ENCODE results near the gene NCAPD3.

The NCAPD3 gene

GRCh38 chr11:134134167-134134566 lies 89.6 kb downstream of the NCAPD3 start:
- Histone ChIP-seq H3K36me3 (no peaks in the 10 kb centered on the region; the same call in 1 of the 2 replicates), H3K27me3 (no peaks in the 10 kb centered on the region)

GRCh38 chr11:134132808-134133207 lies 91.0 kb downstream of the NCAPD3 start:
- TF ChIP-seq CTCF (IDR thresholded peaks at IDR 0.05; ENCODE audit: low read depth, low read length) = no peak

More at GRCh38 chr11:134134167-134134566, 89.6 kb downstream of the NCAPD3 start:
- no peak for DNase-seq
- Histone ChIP-seq H3K4me1 (no peaks in the 10 kb centered on the region), H3K4me3 (ENCODE audit: low read depth, low read length) (no peak overlapping the region), H3K9me3 (no peaks in the 10 kb centered on the region; the same call in 1 of the 2 replicates)
- no peak for TF ChIP-seq CTCF (IDR thresholded peaks at IDR 0.05; ENCODE audit: low read depth, low read length)

GRCh38 chr11:134131628-134132244 lies 92.0 kb downstream of the NCAPD3 start:
- Histone ChIP-seq H3K36me3 (no peaks in the 10 kb centered on the region; the same call in 1 of the 2 replicates), H3K4me3 (ENCODE audit: low read depth, low read length) (no peak overlapping the region), H3K4me1 (no peaks in the 10 kb centered on the region; the same call in 1 of the 2 replicates), H3K27me3 (no peaks in the 10 kb centered on the region), H3K9me3 (no peaks in the 10 kb centered on the region; the same call in 1 of the 2 replicates)
- no peak for TF ChIP-seq CTCF (IDR thresholded peaks at IDR 0.05; ENCODE audit: low read depth, low read length)
- DNase-seq = no peak

More at GRCh38 chr11:134132808-134133207, 91.0 kb downstream of the NCAPD3 start:
- no peaks in the 10 kb centered on the region; the same call in 1 of the 2 replicates for H3K36me3 ChIP-seq
- no peaks in the 10 kb centered on the region; the same call in 1 of the 2 replicates for H3K9me3 ChIP-seq
- H3K27me3 ChIP-seq = no peaks in the 10 kb centered on the region
- H3K4me1 ChIP-seq = no peaks in the 10 kb centered on the region
- no peak overlapping the region for H3K4me3 ChIP-seq (ENCODE audit: low read depth, low read length)
- no peak for DNase-seq

GRCh38 chr11:134126217-134126822 lies 97.4 kb downstream of the NCAPD3 start:
- TF ChIP-seq CTCF (IDR thresholded peaks at IDR 0.05; ENCODE audit: low read depth, low read length) = no peak
- Histone ChIP-seq H3K27me3 (no peaks in the 10 kb centered on the region), H3K9me3 (no peaks in the 10 kb centered on the region; the same call in 1 of the 2 replicates), H3K4me1 (peaks cover 8% of the 10 kb centered on the region; the same call in 1 of the 2 replicates), H3K36me3 (no peaks in the 10 kb centered on the region; the same call in 1 of the 2 replicates), H3K4me3 (ENCODE audit: low read depth, low read length) (no peak overlapping the region)
- peak; percentile 50 for DNase-seq

- Histone ChIP-seq H3K4me1 (peaks cover 14% of the 10 kb centered on the region), H3K4me3 (ENCODE audit: low read depth, low read length) (no peak overlapping the region; the same call in 1 of the 2 replicates), H3K27me3 (no peaks in the 10 kb centered on the region), H3K9me3 (no peaks in the 10 kb centered on the region), H3K36me3 (no peaks in the 10 kb centered on the region; the same call in 1 of the 2 replicates)
- DNase-seq = no peak
- no peak for TF ChIP-seq CTCF (IDR thresholded peaks at IDR 0.05; ENCODE audit: low read depth, low read length)
These were observed 98.3 kb downstream of the NCAPD3 start for GRCh38 chr11:134125507-134125906.

Measured in BE2C (cell line).